ENCODE data around the gene FANCL.

DNA sequence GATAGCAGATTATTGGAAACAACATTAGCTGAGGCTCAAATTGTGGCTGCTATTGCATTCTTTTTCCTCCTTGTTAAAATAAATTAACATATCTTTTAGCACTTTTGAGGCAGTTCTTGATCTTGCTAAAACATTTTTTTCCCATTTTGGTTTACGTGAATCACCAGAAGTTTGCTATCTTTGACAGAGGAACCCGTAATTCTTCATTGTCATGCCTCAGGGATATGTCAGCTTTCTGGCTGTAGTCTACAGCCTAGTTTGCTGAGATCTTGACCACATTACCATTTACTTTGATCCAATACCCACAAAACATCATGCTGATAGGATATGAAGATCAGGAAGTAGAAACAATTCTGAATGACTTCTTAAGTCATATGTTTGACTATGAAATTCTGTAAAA, 25.1 kb upstream of the FANCL start:
- no peak for TF ChIP-seq POLR2A (IDR thresholded peaks at IDR 0.05)
- TF ChIP-seq, protein P1, sequence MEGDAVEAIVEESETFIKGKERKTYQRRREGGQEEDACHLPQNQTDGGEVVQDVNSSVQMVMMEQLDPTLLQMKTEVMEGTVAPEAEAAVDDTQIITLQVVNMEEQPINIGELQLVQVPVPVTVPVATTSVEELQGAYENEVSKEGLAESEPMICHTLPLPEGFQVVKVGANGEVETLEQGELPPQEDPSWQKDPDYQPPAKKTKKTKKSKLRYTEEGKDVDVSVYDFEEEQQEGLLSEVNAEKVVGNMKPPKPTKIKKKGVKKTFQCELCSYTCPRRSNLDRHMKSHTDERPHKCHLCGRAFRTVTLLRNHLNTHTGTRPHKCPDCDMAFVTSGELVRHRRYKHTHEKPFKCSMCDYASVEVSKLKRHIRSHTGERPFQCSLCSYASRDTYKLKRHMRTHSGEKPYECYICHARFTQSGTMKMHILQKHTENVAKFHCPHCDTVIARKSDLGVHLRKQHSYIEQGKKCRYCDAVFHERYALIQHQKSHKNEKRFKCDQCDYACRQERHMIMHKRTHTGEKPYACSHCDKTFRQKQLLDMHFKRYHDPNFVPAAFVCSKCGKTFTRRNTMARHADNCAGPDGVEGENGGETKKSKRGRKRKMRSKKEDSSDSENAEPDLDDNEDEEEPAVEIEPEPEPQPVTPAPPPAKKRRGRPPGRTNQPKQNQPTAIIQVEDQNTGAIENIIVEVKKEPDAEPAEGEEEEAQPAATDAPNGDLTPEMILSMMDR (IDR thresholded peaks at IDR 0.05) = no peak

All from right lobe of liver (tissue), 4 donors.